Caco-2 (cell line): ENCODE measurements around the gene ZNF786. TPM values are rescaled to one million over a fixed set of nuclear protein-coding genes. Genes with fewer than 3 reads are reported as not detected.

ENCODE experiments used
- Bru-seq: library from RNA; stranded (reverse); fragments of 400-500 nt; gene quantifications from one replicate; lab custom pipeline; 2021; lab: Mats Ljungman, UMichigan
- BruChase-seq, 2 experiments: library from RNA; stranded (reverse); fragments of 400-500 nt; gene quantifications; one replicate each; lab custom pipeline; 2021; lab: Mats Ljungman, UMichigan
- BruUV-seq: library from RNA; stranded (reverse); fragments of 400-500 nt; replicated peaks from 2 replicates; lab custom pipeline; 2021; lab: Mats Ljungman, UMichigan
- CTCF ChIA-PET: fragments of 300-600 bp; sonication (Branson Sonifier 250); formaldehyde crosslinking; loops from one replicate; lab custom pipeline; 2022; ENCODE audit warnings: antibody characterized with exemption; lab: Charles Lee
- POLR2A ChIA-PET: fragments of 300-600 bp; sonication (Branson Sonifier 250); formaldehyde crosslinking; loops from one replicate; lab custom pipeline; 2022; ENCODE audit warnings: antibody characterized with exemption; lab: Charles Lee
- DNase-seq, 2 experiments: peaks; one replicate each; pipeline versions ENCODE4 v3.0.0 to v3.0.0-alpha.2; 2020 to 2022
- H3K27me3 ChIP-seq: replicated peaks from 2 replicates; pipeline ENCODE4 v1.6.0; 2011; ENCODE audit warnings: low read length; ENCODE audit not compliant: control insufficient read depth, insufficient read depth
- H3K36me3 ChIP-seq: 2 replicates; pipeline ENCODE4 v1.5.1; 2011; ENCODE audit warnings: low read length; ENCODE audit not compliant: control insufficient read depth, insufficient read depth
- H3K4me1 ChIP-seq: fragments of 250-450 bp; sonication (Bioruptor Pico); 2 replicates; pipeline ENCODE4 v1.5.1; 2020; ENCODE audit warnings: mild to moderate bottlenecking
- H3K4me3 ChIP-seq: 2 replicates; pipeline ENCODE4 v1.5.1; 2011; ENCODE audit warnings: low read depth, mild to moderate bottlenecking, control low read depth, low read length
- H3K9me3 ChIP-seq: fragments of 250-450 bp; sonication (Bioruptor Pico); 2 replicates; pipeline ENCODE4 v1.5.1; 2020; ENCODE audit warnings: mild to moderate bottlenecking, moderate library complexity
- H3K27ac Mint-ChIP-seq: one replicate; pipeline ENCODE4 v1.8.0; 2022; ENCODE audit warnings: mixed read lengths; ENCODE audit not compliant: unreplicated experiment
- H3K27me3 Mint-ChIP-seq: one replicate; pipeline ENCODE4 v1.8.0; 2022; ENCODE audit warnings: mixed read lengths; ENCODE audit not compliant: insufficient read depth, unreplicated experiment
- H3K36me3 Mint-ChIP-seq: one replicate; pipeline ENCODE4 v1.8.0; 2022; ENCODE audit warnings: mild to moderate bottlenecking, mixed read lengths; ENCODE audit not compliant: insufficient read depth, unreplicated experiment
- H3K4me1 Mint-ChIP-seq: one replicate; pipeline ENCODE4 v1.8.0; 2022; ENCODE audit warnings: low read depth, mixed read lengths; ENCODE audit not compliant: unreplicated experiment
- H3K4me3 Mint-ChIP-seq: one replicate; pipeline ENCODE4 v1.8.0; 2022; ENCODE audit warnings: mild to moderate bottlenecking, moderate library complexity, mixed read lengths; ENCODE audit not compliant: unreplicated experiment
- H3K9me3 Mint-ChIP-seq: one replicate; pipeline ENCODE4 v1.8.0; 2022; ENCODE audit warnings: mixed read lengths; ENCODE audit not compliant: unreplicated experiment
- intact Hi-C: fragments of 100-400 bp; cut with micrococcal nuclease; formaldehyde crosslinking; loops from one replicate; pipeline ENCODE4 v1.10.0; 2022; ENCODE audit not compliant: unreplicated experiment
- long read RNA-seq: library from polyadenylated mRNA; stranded (forward); transcript quantifications from one replicate; pipeline ENCODE4 v2.0.0, GENCODE V29; 2022
- total RNA-seq: library from RNA; stranded (reverse); gene quantifications from 2 replicates; pipeline ENCODE4 v1.2.3, GENCODE V29; 2022
- TF ChIP-seq, protein P1 (sequence below), 2 experiments: fragments of 200-600 bp in 1 of 2; IDR thresholded peaks; 1 replicate in 1 of 2; 2 replicates in 1 of 2; pipeline versions ENCODE4 v1.5.1 to v1.8.0; 2011 to 2022; ENCODE audit warnings: antibody characterized with exemption in 1 of 2, control low read depth in 1 of 2, inconsistent platforms in 1 of 2, low read depth in 1 of 2, low read length in 1 of 2, mild to moderate bottlenecking in 1 of 2, moderate library complexity in 1 of 2; ENCODE audit not compliant: insufficient read depth in 1 of 2, severe bottlenecking in 1 of 2, unreplicated experiment in 1 of 2

ZNF786 gene, protein sequence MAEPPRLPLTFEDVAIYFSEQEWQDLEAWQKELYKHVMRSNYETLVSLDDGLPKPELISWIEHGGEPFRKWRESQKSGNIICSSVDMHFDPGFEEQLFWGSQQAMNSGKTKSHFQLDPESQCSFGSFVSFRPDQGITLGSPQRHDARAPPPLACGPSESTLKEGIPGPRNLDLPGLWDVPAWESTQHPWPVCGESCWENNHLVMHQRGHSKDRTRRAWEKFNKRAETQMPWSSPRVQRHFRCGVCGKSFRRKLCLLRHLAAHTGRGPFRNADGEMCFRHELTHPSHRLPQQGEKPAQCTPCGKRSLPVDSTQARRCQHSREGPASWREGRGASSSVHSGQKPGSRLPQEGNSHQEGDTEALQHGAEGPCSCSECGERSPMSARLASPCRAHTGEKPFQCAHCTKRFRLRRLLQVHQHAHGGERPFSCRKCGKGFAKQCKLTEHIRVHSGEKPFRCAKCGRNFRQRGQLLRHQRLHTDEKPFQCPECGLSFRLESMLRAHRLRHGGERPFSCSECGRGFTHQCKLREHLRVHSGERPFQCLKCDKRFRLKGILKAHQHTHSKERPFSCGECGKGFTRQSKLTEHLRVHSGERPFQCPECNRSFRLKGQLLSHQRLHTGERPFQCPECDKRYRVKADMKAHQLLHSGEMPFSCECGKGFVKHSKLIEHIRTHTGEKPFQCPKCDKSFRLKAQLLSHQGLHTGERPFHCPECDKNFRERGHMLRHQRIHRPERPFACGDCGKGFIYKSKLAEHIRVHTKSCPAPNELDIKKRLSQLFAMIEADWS
- total RNA-seq (9.4 and 9.5 TPM in 2 replicates), Bru-seq, nascent RNA (percentile 71 among the genes with signal in this experiment), BruChase-seq, experiment 1, labeled RNA remaining after a 2-hour chase (percentile 67 among the genes with signal in this experiment), BruChase-seq, experiment 2, labeled RNA remaining after a 6-hour chase (percentile 64 among the genes with signal in this experiment)
- long read RNA-seq, transcript ZNF786-202 (4 exons, 2,874 nt): major isoform, 6 of 22 reads
- long read RNA-seq, transcript ZNF786-201 (3 exons, 3,144 nt): major isoform, 6 of 22 reads
- long read RNA-seq, partial matches to known transcripts: 3 of 22 reads
- long read RNA-seq, other reads (novel, unspliced or antisense): 7 of 22 reads

- intact Hi-C loops: loop anchor here (1.0 to 5.0 kb wide), 7 partner anchors 22 to 588 kb away; partner anchors contain the start of genes PDIA4, ZNF398 and ZNF425
- no peaks in the 10 kb centered on the region for H3K27me3 ChIP-seq
- H3K4me1 ChIP-seq: peaks cover 8% of the 10 kb centered on the region; the same call in 1 of the 2 replicates
- POLR2A ChIA-PET: no interaction called here
- Mint-ChIP-seq H3K27ac (peak within 1 kb of the TSS; percentile 91), H3K9me3 (no peaks in the 10 kb centered on the region), H3K36me3 (peaks cover 25% of the 10 kb centered on the region), H3K27me3 (no peaks in the 10 kb centered on the region), H3K4me1 (peaks cover 5% of the 10 kb centered on the region), H3K4me3 (peak within 1 kb of the TSS; percentile 81)
- peak within 1 kb of the TSS; percentile 100 for H3K4me3 ChIP-seq
- TF ChIP-seq, protein P1, sequence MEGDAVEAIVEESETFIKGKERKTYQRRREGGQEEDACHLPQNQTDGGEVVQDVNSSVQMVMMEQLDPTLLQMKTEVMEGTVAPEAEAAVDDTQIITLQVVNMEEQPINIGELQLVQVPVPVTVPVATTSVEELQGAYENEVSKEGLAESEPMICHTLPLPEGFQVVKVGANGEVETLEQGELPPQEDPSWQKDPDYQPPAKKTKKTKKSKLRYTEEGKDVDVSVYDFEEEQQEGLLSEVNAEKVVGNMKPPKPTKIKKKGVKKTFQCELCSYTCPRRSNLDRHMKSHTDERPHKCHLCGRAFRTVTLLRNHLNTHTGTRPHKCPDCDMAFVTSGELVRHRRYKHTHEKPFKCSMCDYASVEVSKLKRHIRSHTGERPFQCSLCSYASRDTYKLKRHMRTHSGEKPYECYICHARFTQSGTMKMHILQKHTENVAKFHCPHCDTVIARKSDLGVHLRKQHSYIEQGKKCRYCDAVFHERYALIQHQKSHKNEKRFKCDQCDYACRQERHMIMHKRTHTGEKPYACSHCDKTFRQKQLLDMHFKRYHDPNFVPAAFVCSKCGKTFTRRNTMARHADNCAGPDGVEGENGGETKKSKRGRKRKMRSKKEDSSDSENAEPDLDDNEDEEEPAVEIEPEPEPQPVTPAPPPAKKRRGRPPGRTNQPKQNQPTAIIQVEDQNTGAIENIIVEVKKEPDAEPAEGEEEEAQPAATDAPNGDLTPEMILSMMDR (IDR thresholded peaks at IDR 0.05; ENCODE audit: insufficient read depth in 1 of 2, low read depth in 1 of 2, low read length in 1 of 2, severe bottlenecking in 1 of 2, unreplicated experiment in 1 of 2): peak; percentile 79 to 86
- no peaks in the 10 kb centered on the region for H3K9me3 ChIP-seq
- no TSS peak for BruUV-seq
- DNase-seq: peak; percentile 88 to 92
- CTCF ChIA-PET: no interaction called here
- H3K36me3 ChIP-seq: no peaks in the 10 kb centered on the region
Observed at GRCh38 chr7:149090397-149091195, at the start of gene ZNF786. Gene ZNF786 (minus strand): TSS chr7:149090718. CDS start chr7:149090640, 78 bp downstream.

- no peaks in the 10 kb centered on the region for H3K27me3 Mint-ChIP-seq
- CTCF ChIA-PET: interaction anchor here (1.1 kb wide), 1 partner anchor 10 kb away, joined by 3 read pairs; the partner anchor contains the start of gene ZNF425
- TF ChIP-seq, protein P1 (IDR thresholded peaks at IDR 0.05; ENCODE audit: insufficient read depth in 1 of 2, low read depth in 1 of 2, low read length in 1 of 2, severe bottlenecking in 1 of 2, unreplicated experiment in 1 of 2): no peak
- POLR2A ChIA-PET: no interaction called here
- BruUV-seq: no TSS peak
- H3K4me3 Mint-ChIP-seq: no peak overlapping the region
- no peaks in the 10 kb centered on the region for H3K4me1 Mint-ChIP-seq
- H3K27ac Mint-ChIP-seq: no peak overlapping the region
- Histone ChIP-seq H3K9me3 (peaks cover 8% of the 10 kb centered on the region), H3K36me3 (no peaks in the 10 kb centered on the region), H3K27me3 (no peaks in the 10 kb centered on the region), H3K4me3 (no peak overlapping the region), H3K4me1 (no peaks in the 10 kb centered on the region)
- H3K9me3 Mint-ChIP-seq: peaks cover under 1% of the 10 kb centered on the region
- DNase-seq: no peak
- intact Hi-C loops: no loop called here
- peaks cover 10% of the 10 kb centered on the region for H3K36me3 Mint-ChIP-seq
Observed at GRCh38 chr7:149136118-149136517, 45.6 kb upstream of the ZNF786 start.
